NB4 (cell line): ENCODE results near the gene ZNF24.

Experiments used
- DNase-seq: peaks from one replicate; pipeline ENCODE4 v3.0.0; 2010; ENCODE audit warnings: low read depth
- H3K4me3 ChIP-seq: one replicate; pipeline ENCODE4 v1.5.1; 2011; ENCODE audit warnings: mild to moderate bottlenecking, low read depth, low read length, moderate library complexity
- MYC ChIP-seq: IDR thresholded peaks from 2 replicates; pipeline ENCODE4 v1.6.1; 2011; ENCODE audit warnings: low read depth, low read length
- POLR2A ChIP-seq: IDR thresholded peaks from 2 replicates; pipeline ENCODE4 v1.6.1; 2011; ENCODE audit warnings: mild to moderate bottlenecking; ENCODE audit not compliant: insufficient read length; ENCODE audit errors: extremely low read depth
- TF ChIP-seq, protein P1 (sequence below): IDR thresholded peaks from 2 replicates; pipeline ENCODE4 v1.6.1; 2011; ENCODE audit warnings: low read depth, low read length
- TF ChIP-seq, protein P2 (sequence below): IDR thresholded peaks from one replicate; pipeline ENCODE4 v1.5.1; 2012; ENCODE audit warnings: low read depth, low read length

Gene ZNF24

GRCh38 chr18:35326695-35327387, 17.4 kb downstream of the ZNF24 start:
- H3K4me3 ChIP-seq, result no peak overlapping the region
- TF ChIP-seq, protein P1, sequence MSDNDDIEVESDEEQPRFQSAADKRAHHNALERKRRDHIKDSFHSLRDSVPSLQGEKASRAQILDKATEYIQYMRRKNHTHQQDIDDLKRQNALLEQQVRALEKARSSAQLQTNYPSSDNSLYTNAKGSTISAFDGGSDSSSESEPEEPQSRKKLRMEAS, result no peak
- TF ChIP-seq POLR2A (no peak), MYC (no peak)
- TF ChIP-seq, protein P2, sequence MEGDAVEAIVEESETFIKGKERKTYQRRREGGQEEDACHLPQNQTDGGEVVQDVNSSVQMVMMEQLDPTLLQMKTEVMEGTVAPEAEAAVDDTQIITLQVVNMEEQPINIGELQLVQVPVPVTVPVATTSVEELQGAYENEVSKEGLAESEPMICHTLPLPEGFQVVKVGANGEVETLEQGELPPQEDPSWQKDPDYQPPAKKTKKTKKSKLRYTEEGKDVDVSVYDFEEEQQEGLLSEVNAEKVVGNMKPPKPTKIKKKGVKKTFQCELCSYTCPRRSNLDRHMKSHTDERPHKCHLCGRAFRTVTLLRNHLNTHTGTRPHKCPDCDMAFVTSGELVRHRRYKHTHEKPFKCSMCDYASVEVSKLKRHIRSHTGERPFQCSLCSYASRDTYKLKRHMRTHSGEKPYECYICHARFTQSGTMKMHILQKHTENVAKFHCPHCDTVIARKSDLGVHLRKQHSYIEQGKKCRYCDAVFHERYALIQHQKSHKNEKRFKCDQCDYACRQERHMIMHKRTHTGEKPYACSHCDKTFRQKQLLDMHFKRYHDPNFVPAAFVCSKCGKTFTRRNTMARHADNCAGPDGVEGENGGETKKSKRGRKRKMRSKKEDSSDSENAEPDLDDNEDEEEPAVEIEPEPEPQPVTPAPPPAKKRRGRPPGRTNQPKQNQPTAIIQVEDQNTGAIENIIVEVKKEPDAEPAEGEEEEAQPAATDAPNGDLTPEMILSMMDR, result no peak
- no peak for DNase-seq

- no peak for TF ChIP-seq MYC
- TF ChIP-seq, protein P2, result no peak
- TF ChIP-seq, protein P1, result no peak
- TF ChIP-seq POLR2A, result no peak
- no peak overlapping the region for H3K4me3 ChIP-seq
- no peak for DNase-seq
Measured at GRCh38 chr18:35324926-35325655, 19.1 kb downstream of the ZNF24 start.

GRCh38 chr18:35322486-35323458, 21.4 kb downstream of the ZNF24 start:
- DNase-seq, result no peak
- TF ChIP-seq POLR2A, result no peak
- no peak for TF ChIP-seq MYC
- TF ChIP-seq, protein P2, result no peak
- TF ChIP-seq, protein P1, result no peak

DNA sequence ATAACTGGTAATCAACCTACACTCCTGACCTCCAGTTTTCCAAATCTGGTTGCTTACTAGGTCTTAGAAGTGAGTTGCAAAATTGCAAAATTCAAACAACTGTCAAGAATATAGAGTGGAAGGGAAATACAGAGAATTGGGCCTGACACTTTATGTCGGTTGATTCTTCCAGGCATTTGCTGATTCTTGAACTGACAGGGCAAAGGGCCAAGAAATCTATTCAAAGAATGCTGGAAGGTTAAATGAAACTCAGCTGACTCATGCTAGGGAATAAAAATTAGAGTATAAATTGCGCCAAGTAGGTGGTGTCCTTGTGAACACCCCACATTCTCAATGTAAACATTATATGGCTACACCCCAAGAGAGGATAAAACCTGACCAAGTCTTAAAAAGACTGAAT, 32.7 kb downstream of the ZNF24 start:
- H3K4me3 ChIP-seq, result no peak overlapping the region
- TF ChIP-seq MYC (no peak), POLR2A (no peak)
- TF ChIP-seq, protein P2, result no peak
- TF ChIP-seq, protein P1, result no peak
- no peak for DNase-seq

More at GRCh38 chr18:35322486-35323458, 21.4 kb downstream of the ZNF24 start:
- H3K4me3 ChIP-seq, result no peak overlapping the region

- TF ChIP-seq, protein P2, result no peak
- TF ChIP-seq POLR2A, result no peak
- TF ChIP-seq MYC, result no peak
- TF ChIP-seq, protein P1, result no peak
- DNase-seq, result no peak
- H3K4me3 ChIP-seq, result no peak overlapping the region
Measured at GRCh38 chr18:35306588-35307250, 37.5 kb downstream of the ZNF24 start.
